Mucosa of gallbladder (tissue), 1 donor: ENCODE results near the gene IRF2BP1. TPM values are rescaled to one million over a fixed set of nuclear protein-coding genes. Genes with fewer than 3 reads are reported as not detected.

Experiments used
- DNase-seq: peaks from one replicate; pipeline ENCODE4 v3.0.0-alpha.2; 2020; ENCODE audit warnings: low spot score
- total RNA-seq: library from RNA; stranded (reverse); gene quantifications from one replicate; pipeline ENCODE4 v1.2.1, GENCODE V29; 2021
- donor health status: DM: no; HTN: no; CAD: no.

The IRF2BP1 gene, protein sequence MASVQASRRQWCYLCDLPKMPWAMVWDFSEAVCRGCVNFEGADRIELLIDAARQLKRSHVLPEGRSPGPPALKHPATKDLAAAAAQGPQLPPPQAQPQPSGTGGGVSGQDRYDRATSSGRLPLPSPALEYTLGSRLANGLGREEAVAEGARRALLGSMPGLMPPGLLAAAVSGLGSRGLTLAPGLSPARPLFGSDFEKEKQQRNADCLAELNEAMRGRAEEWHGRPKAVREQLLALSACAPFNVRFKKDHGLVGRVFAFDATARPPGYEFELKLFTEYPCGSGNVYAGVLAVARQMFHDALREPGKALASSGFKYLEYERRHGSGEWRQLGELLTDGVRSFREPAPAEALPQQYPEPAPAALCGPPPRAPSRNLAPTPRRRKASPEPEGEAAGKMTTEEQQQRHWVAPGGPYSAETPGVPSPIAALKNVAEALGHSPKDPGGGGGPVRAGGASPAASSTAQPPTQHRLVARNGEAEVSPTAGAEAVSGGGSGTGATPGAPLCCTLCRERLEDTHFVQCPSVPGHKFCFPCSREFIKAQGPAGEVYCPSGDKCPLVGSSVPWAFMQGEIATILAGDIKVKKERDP
- total RNA-seq, result 44.4 TPM

DNA sequence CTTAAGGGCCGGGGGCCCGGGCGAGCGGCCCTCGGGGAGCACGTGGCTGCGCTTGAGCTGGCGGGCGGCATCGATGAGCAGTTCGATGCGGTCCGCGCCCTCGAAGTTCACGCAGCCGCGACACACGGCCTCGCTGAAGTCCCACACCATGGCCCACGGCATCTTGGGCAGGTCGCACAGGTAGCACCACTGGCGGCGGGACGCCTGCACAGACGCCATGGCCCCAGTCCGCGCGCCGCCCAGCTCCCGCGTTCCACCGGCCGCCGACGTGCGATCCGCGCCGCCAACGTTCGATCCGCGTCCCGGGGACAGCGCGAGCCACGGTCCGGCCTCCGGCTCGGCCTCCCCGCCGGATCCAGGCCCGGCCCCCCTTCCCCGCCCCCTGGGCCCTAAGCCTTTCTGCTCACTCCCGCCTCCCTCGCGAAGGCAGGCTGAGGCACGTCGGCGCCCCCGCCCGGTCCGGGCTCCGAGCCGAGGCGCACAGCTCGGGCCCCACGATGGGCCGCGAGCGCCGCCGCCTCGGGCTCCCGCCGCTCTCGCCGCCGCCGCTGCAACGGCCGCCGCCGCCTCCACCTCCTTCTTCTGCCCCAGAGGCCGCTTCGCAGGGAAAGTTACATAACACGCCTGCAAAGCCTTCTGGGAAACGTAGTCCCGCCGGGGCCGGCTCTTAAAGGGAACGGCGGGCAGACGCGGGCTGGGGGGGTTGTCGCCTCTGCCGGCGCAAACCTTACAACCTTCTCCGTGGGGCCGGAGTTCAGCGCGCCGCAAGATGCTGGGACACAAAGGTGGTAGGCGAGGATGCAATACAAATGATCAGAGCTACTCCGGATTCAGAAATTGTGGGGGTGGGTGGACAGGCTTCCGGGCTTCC, at the start of gene IRF2BP1:
IRF2BP1 (minus strand) TSS at position 586 of the 871 bp plus-strand sequence; CDS start at position 219, 367 bp downstream.
- DNase-seq, result peak; percentile 95

DNA sequence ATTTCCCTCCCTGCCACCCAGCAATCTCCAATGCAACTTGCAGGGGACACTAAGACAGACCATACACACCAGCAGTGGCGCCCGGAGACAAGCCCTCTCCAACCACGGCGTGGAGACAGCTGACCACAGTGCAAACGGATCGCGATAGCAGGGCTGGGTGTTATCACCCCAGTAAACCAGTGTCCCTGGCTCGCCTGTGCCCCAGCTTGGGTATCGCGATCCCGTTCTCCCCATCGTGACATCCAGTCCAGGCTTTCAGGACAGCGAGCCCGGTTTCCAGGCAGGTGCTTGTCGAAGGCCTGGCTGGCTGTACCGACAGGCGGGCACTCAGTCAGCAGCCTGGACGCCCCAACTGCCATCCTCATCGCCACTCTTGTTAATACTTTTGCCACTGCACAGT, 49.3 kb upstream of the IRF2BP1 start:
- DNase-seq, result no peak

DNA sequence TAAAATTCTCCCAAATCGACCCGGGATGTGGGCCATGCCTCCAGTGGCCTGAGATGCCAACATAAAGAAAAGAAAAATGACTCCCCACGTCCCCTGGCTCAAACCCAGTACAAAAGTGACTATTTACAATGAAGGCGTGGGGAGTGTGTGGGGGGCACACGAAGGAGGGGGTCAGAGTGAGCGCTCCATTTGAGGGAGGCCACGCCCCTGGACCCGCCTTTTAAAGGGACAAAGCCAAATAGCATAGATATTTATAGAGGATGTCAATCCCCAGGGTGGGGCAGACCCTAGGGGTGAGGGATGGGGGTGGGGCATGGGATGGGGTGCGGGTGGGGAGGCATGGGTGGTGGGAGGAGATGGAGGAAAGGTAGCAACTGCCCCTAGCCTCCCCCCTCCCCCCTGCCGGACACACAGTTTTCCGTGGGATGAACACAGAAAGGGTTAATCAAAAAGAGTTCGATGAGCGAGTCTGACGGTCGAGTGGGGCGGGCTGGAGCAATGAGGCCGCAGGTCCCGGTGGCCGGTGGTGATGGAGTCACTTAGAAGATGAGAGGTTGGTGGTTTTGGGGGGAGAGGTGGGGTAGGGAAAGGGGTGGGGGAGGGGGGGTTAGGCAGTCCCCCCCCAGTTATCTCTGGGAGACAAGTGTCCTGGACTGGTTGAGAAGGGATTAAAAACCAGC, 48.8 kb upstream of the IRF2BP1 start:
- DNase-seq, result no peak

DNA sequence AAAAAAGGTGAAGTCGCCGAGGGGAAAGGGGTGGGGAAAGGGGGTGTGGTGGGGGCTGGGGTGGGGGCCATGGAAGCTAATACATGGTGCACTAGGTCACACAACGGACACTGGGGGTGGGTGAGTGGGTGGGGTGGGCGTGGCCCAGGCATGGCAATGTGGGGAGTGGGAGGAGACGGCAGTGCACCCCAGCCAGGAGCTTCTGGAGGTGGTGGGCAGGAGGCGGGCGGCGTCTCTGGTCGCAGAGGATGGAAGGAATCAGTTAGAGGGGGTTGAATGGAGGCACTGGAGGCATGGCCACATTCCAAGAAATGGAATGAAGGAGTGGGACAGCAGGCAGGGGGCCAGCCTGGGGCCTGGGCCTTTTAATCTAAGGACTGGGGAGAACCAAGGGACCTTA, 47.8 kb upstream of the IRF2BP1 start:
- no peak for DNase-seq

DNA sequence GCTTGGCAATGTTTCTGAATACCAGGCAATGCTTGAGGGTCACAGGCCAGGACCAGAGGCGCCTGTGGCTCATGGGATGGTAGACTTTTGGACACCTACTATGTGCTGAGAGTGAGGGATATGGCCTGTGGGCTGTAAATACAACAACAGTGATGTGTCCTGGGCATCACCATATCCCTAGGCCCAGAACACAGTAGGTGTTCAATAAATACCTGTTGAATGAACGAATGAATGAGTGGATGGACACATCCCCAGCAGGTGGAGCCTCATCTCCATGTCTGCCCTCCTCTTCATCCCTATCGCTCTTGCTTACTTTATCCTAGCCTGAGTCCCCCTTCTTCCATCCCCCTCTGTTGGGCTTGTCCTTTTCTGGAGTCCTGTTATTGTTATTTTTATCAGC, 45.1 kb upstream of the IRF2BP1 start:
- no peak for DNase-seq

DNA sequence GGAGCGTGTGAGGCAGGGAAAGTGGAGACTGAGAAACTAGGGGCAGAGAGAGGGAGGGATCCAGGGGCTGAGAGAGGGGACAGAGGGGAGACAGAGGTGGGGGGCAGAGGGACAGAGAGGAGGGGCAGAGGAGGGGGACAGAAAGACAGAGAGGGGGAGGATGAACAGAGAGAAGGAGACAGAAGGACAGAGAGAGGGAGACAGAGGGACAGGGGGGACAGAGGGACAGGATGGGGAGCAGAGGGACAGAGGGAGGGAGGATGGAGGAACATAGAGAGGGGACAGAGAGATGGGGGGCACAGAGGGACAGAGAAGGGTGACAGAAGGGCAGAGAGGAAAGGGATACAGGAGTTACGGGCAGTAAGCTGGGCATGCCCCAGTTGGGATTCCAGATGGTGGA, 43.3 kb upstream of the IRF2BP1 start:
- no peak for DNase-seq

DNA sequence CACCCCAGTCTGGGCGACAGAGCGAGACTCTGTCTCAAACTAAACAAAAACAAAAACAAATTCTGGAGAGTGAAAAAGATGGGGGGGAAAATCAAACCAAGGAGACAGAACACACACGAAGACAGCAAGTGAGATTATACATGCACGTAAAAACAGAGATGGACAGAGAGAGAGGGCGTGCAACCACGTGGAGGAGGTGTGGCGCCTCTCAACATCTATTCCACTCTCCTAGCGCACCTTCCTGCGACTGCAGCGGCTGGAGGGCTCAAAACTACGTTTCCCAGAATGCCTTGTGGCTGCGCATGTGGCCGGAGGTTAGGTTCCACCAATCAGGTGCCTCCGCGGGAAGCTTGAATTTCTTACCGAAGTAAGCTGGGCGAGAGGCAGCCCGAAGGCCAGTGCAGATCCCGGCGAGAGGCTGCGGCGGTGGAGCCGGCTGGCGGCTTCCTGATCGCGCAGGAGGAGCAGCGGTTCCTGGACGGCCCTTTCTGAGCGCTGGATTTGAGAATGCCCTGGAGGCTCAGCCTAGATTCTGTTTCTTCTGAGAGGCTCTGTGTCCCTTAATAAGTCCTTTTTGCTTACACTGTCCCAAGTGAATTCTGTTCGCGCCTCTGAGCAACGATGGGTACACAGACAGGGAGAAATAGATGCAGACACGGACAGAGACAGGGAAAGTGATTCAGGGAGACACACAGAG, 41.8 kb upstream of the IRF2BP1 start:
- peak; percentile 94 for DNase-seq

DNA sequence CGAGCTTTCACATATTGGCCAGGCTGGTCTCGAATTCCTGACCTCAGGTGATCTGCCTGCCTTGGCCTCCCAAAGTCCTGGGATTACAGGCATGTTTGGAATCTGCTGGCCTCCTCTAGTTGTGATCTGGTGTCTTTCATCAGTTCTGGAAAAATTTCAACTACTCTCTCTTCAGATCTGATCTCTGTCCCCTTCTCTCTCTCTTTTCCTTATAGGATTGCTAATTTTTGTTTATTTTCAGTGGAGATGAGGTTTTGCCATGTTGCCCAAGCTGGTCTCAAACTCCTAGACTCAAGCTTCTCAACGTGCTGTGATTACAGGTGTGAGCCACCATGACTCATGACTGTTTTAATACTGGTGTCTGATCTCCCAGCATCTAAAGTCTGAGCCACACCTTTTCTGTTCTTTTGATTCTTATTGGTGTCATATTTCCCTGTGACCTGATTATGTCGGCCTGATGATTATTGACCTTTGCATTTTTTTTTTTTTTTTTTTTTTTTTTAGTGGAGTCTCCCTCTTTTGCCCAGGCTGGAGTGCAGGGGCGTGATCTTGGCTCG, 39.0 kb upstream of the IRF2BP1 start:
- no peak for DNase-seq

DNA sequence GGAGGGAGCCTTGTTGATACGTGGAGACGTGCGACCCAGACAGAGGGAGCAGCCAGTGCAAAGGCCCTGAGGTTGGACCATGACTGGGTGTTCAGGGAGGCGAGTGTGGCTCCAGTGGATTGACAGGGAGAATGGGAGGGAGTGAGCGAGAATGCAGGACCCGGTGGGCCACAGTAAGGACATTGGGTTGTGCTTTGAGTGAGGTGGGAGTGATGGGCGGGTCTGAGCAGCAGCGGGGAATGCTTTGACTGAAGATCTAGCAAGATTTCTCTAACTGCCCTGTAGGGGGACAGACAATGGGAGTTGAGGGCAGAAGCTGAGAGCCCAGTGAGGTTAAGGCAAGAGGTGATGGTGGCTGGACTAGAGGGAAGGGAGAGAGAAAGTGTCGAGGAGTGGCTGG, 36.3 kb upstream of the IRF2BP1 start:
- no peak for DNase-seq

DNA sequence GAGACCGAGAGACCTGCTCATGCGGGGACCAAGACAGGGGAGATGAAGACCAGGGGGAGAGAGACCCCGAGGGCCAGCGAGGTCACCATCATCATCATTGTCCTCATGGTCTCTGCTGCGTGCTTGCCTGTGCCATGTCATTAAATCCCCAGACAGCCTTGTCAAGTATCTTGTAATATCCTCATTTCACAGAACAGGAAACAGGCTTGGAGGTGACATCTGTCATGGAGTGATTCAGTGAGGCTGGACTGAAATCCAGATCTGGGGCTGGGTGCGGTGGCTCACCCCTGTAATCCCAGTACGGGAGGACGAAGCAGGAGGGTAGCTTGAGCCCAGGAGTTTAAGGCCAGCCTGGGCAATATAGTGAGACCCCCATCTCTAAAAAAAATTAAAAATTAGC, 34.5 kb upstream of the IRF2BP1 start:
- no peak for DNase-seq

DNA sequence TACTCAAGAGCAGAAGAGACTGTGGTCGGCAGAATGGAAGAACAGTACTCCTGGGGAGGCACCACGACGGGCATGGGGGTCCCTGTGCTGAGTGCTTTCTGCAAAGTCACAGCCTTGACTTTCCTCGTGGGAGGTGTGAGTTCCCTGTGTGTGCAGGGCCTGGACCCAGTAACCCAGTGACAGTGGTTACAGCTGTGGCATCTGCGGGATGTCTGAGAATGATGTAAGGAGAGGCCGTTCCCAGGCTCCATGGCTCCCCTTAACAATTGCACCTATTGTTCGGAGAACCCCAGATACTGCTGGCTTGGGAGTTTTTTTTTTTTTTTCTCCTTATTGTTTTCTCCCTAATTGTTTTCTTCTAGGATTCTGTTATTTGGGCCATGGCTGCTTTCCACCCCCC, 33.7 kb upstream of the IRF2BP1 start:
- no peak for DNase-seq

DNA sequence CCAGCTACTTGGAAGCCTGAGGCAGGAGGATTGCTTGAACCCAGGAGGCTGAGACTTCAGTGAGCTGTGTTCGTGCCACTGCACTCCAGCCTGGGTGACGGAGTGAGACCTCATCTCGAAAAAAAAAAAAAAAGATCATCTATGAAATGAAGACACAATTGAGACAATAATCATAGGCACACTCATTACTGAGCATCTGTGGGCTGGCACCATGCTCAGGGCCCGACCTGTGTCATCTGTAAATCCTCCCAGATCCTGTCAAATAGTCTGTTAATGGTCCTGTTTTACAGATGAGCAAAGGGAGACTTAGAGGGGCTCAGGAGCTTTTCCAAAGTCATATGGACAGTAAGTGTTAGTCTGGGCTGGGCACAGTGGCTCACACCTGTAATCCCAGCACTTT, 32.8 kb upstream of the IRF2BP1 start:
- DNase-seq, result no peak

DNA sequence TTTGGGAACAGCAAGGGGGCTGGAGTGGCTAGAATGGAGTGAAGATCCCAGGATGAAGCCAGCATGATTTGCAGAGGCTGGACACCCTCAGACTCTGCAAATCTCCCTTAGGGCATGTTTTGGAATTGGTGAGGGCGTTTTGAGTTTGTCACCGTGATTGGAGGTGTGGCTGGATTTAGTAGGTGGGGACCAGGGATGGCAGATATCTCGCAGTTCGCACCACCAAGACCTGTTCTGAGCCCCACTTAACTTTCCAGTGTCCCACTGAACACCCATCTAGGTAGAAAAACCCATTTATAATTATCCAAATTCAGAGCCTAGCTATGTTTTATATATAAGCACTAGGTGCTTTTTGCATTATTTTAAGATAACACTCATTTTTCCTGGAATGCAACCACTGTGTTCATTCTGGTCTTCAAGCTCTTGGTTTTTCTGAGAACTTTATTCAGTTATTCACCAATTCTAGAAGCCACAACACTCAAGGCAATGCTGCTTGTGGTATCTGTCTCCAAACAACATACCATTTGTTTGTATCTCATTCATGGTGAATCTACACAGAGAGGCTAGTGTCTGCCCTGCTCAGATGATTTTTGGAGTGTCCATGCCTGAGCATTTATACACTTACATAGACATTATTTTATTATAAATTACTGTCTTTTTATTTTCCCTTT, 31.6 kb upstream of the IRF2BP1 start:
- DNase-seq, result no peak

DNA sequence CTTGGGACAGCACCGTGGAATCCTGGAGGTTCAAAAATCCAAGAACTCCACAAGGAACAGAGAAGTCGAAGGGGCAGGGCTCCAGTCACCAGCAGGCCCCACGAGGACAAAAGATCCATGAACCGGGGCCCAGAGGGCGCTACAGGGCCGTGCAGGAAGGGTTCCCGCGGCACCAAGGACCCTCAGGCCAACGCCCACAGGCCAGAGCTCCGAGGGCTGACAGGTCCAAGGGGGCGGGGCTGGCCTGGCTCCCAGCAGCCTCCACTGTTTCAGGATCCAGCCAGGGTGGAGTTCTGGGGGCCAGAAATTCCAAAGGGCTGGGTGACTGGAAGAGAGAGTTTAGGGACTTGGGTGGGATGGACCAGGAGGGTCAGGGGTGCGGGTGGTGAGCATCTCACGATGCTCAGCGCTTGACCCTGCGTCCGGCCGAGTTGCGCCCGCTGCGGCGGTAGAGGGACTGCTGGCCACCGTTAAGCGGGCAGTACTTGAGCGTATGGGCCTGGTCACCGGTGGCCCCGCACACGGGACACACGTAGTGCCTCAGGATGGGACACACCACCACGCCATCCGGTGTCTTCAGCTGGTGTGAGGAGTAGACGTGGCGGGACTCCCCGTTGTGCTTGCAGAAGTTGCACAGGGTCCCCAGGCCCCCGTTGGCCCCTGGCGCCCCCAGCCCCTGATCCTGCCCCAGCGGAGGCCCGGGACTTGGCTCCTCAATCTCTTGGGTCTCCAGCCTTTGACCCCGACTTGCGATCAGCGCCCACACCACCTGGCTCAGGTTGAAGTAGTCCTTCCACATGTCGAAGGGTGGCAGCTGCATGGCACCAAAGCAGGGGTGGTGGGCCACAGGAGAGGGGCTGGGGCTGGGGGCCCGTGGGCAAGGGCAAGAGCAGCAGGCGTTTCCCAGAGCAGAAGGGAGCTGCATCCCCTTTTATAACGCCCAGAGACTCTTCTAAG, 28.2 kb upstream of the IRF2BP1 start, which contains the start of gene NANOS2:
NANOS2 (minus strand) TSS at position 905 of the 957 bp plus-strand sequence; CDS start at position 820, 85 bp downstream.
- DNase-seq, result no peak

DNA sequence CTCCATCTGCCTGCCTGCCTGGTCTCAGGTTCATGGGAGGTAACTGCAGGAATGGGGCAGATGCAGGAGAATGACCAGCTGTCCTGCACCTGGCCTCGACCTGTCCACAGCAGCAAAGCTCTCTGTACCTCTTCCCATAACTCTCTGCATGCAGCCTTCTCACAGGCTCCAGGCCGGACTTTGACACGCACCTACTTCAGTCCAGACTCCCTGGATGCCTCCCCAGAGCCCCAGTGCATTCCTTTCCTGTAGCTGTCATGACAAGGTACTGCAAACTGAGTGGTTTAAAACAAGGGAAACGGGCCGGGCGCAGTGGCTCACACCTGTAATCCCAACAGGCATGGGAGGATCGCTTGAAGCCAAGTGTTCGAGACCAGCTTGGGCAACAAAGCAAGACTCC, 25.4 kb upstream of the IRF2BP1 start:
- DNase-seq, result no peak

DNA sequence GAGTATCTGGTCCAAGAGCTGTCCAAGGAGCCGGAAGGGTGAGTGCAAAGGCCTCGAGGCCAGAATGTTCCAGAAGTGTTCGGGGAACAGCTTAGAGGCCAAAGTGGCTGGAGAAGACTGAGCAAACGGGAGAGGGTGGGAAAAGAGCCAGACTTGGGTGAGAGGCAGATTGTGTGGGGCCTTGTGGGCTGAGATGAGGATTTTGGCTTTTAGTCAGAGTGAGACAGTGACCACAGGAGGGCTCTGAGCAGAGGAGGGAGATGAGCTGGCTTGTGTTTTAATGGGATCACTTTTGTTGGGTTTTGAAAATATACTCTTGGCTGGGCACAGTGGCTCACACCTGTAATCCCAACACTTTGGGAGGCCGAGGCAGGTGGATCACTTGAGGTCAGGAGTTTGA, 23.0 kb upstream of the IRF2BP1 start:
- no peak for DNase-seq

DNA sequence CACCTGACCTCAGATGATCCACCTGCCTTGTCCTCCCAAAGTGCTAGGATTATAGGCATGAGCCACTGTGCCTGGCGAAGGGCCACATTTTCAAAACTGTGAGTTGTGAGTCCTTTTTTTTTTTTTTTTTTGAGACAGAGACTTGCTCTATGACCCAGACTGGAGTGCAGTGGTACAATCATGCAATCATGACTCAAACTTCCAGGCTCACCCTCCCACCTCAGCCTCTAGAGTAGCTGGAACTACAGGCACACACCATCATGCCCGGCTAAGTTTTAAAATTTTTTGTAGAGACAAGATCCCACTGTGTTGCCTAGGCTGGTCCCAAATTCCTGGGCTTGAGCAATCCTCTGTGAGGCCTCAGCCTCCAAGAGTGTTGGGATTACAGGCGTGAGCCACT, 20.3 kb upstream of the IRF2BP1 start:
- DNase-seq, result no peak

DNA sequence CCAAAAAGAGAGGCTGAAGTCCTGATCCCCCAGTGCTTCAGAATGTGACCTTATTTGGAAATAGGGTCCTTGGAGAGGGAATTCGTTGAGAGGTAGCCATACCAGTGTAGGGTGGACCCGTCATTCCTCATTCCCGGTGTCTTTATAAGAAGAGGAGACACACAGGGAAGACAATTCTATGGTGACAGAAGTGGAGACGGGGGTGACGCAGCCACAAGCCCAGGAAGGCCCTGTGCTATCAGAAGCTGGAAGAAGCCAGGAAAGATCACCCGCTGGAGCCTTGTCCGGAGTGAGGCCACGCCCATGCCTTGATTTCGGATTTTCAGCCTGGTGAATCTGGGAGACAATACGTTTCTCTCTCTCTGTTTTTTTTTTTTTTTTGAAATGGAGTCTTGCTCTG, 19.1 kb upstream of the IRF2BP1 start:
- DNase-seq, result no peak
